Anterior cingulate cortex (tissue), 58 donors: ENCODE measurements around the gene CCNYL1.

Source experiments
- DNase-seq, 58 donors: peaks; one replicate each; lab custom pipeline; 2025; lab: John Stamatoyannopoulos, UW

Gene CCNYL1

DNA sequence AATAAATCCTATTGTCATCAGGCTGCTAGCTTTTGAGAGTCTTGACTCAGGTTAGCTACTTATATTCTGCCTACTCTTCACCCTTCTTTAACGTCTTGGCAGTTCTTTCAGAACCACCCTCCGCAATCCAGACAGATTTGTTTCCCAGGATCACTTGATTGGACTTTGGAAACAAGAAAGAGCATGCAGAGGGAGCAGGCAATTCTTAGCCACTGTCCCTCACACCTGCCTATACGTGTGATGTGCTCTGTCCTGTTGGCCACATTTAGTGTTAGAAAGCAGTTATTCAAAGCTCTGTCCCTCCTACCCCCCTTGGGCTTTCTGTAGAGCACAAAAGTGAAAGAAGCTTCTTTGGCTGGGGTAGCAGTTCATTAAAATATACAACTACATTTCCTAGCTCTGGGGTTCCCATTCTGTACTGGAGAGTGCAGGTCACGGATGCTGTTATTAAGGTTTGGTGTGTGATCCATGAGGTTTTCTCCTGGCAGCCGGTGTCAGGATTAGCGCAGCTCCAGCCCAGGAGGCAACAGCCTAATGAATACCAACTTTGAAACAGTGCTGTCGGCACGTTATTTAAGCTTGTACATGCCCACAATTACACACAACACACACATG, 52.0 kb downstream of the CCNYL1 start:
- no peak for DNase-seq

DNA sequence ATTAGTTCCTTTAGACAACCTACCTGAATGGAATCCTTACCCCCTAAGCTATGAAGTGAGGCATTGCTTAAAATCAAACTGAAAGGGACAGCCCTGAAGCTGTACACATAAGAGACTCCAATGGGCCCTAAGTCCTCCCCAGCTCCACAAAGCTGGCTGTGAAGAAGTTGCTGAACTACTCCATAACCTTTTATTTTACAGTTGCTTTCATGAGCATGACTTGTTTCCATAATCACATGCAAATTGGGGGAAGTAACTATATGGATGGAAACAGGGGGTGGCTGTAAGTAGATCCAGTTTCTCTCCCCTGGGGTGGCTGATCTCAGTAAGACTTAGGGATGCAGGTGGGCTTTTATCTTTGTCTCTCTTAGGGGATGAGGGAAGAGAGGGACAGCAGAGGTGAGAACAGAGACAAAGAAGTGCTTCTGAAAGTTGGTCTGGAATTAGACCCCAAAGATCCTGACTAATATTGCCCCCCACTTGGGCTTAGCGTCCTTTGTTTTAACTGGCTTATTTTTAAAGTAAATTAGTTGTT, 52.7 kb downstream of the CCNYL1 start:
- DNase-seq, result no peak

DNA sequence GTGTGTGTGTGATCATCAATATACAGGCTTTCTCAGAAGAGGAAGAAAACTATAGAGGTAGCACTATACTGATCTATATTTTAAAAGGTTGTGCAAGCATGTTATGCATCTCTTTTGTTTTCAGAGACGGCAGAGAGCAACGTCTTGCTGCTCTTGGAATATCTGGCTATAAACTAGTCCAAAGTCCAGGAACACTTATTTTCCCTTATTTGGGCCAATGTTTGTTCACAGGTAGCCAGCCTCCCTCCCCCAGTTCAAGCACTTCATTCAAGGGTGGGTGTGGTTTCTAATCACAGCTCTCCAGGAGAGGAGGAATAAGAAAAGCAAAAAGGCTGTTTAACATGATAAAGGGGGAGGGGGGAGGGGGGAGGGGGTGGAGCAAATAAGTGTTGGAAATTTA, 54.1 kb downstream of the CCNYL1 start:
- no peak for DNase-seq

GRCh38 chr2:207766041-207766551, 54.7 kb downstream of the CCNYL1 start:
- no peak for DNase-seq

DNA sequence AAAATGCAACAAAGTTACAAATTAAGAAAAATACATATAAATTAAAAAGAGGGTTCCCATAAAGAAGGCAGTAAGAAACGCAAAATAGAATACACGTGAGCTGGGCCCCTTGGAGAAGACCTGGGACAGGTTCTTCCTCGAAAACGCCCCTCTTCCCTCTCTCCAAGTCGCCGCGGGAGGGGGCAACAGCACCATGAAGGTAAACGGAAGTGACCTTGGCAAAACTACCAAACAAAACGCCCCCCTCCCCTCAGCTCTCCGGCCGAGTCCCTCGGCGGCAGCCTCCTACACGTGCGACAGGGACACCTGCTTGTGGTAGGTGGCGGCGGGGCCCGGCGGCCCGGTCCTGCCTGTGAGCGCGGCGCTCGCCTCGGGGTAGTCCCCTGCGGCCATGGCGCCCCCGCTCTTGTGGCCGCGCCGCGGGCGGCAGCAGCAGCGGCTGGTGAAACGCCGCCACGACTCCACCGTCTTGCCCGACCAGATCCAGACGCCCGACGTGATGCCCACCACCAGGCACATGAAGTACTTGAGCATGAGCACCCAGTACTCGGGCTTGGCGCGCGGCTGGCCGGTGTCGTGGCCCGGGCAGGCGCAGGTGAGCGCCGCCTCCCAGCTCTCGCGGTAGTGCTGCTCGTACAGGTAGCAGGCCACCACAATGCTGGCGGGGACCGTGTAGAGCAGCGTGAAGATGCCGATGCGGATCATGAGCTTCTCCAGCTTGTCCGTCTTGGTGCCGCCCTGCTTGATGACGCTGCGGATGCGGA, 55.4 kb downstream of the CCNYL1 start:
- peak in 1 of 58 donors; percentile 13 for DNase-seq

- DNase-seq, result peak in 7 of 58 donors; percentile 16 to 35 (median 24)
Observed at GRCh38 chr2:207767461-207768167, 56.2 kb downstream of the CCNYL1 start.

DNA sequence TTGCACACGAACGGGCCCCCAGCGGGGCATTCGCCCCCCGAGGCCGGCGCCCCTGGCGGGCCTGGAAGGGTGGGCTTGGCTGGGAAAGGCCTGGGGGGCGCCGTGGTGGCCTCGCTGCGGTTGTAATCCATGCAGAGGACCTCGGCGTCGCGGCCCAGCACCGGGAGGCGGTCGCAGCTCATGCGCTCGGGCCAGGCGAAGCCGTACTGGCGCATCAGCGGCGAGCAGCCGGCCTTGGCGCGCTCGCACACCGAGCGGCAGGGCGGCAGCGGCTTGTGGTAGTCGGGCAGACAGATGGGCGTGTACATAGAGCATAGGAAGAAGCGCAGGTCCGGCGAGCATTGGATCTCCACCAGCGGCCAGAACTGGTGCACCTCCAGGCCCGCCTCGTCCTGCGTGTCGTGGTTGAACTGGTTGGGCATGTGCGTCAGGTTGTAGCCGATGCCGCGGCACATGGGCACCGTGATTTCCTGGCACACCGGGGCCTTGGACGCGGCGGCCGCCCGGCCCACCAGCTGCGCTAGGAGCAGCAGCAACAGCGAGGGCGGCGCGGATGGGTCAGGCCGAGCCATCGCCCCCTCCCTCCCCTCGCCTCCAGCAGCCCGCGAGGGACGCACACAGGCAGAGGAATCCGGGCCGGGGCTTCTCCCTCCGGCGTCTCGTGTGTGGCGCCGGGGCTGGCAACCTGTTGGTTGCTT, 56.9 kb downstream of the CCNYL1 start:
- DNase-seq, result peak in 10 of 58 donors; percentile 16 to 51 (median 33)

GRCh38 chr2:207768866-207769596, 57.6 kb downstream of the CCNYL1 start:
- DNase-seq, result peak in 6 of 58 donors; percentile 36 to 59 (median 44)

- DNase-seq, result peak in 2 of 58 donors; percentile 4 to 23
Observed at GRCh38 chr2:207770602-207771404, 59.4 kb downstream of the CCNYL1 start.

- DNase-seq, result no peak
Observed at GRCh38 chr2:207771421-207771820, 60.0 kb downstream of the CCNYL1 start.

DNA sequence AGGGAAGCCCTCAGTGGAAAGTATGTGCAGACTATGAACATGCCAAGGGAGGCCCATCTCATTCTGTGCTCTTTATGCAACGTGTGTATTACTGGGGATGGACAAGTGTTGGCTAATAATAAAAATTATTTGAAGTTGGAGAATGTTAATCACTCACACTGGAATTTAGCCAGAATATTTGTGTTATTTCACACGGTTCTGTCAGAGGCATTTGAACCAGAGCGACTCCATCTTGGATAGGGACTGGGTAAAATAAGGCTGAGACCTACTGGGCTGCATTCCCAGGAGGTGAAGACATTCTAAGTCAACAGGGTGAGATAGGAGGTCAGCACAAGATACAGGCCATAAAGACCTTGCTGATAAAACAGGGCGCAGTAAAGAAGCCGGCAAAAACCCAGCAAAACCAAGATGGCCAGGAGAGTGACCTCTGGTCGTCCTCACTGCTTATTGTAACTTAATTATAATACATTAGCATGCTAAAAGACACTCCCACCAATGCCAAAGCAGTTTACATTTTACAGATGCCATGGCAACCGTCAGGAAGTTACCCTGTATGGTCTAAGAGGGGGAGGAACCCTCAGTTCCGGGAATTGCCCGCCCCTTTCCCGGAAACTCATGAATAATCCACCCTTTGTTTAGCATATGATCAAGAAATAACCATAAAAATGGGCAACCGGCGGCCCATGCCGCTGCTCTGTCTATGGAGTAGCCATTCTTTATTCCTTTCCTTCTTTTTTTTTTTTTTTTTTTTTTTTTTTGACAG, 60.8 kb downstream of the CCNYL1 start:
- peak in 1 of 58 donors; percentile 79 for DNase-seq

DNA sequence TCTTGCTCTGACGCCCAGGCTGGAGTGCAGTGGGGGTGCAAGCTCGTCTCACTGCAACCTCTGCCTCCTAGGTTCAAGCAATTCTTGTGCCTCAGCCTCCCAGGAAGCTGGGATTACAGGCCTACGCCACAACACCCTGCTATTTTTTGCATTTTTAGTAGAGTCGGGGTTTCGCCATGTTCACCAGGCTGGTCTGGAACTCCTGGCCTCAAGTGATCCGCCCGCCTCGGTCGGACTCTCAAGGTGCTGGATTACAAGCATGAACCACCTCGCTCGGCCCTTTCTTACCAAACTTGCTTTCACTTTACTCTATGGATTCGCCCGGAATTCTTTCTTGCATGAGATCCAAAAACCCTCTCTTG, 61.4 kb downstream of the CCNYL1 start:
- DNase-seq, result no peak

DNA sequence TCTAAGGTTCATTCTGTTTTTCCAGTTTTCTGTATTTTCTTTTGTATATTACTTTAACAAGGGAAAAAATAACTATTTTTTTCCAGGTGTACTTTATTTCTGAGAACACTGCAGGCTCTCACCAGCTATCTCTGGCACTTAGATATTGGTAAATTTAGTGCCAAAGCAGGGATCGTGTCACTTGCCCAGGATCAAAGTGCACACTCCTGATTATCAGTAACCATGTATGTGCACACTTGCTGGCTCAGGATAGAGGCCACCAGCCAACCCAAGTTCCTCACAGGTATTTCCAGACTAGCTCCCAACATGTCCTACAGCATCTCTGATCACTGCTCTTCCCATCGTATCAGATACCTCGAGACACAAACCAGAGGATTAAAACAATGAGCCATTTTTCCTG, 64.0 kb downstream of the CCNYL1 start:
- DNase-seq, result no peak

- no peak for DNase-seq
Observed at GRCh38 chr2:207777124-207777523, 65.7 kb downstream of the CCNYL1 start.

DNA sequence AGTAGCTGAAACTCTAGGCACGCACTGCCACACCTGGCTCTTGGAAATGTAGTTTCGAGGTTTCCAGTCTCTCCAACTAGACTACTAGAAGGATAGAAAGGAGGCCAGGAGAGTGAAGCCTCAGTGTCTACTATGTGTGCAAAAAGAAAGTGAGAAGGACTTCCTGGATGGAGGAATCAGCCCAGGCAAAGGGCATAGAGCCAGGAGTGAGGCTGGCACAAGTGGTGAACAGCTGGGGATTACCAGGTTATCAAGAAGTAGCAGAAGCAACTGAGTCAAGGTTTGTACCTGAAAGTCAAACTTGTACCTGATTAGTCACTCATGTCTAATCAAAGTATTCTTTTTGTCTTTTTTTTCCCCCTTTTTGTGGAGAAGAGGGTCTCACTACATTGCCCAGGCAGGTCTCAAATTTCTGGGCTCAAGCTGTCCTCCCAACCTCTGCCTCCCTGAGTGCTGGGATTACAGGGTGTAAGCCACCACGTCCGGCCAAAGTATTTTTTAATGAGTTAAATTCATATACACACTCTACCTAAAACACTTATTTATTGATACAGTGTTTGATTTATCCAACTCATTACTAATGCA, 67.0 kb downstream of the CCNYL1 start:
- no peak for DNase-seq

GRCh38 chr2:207779523-207779922, 68.1 kb downstream of the CCNYL1 start:
- no peak for DNase-seq

DNA sequence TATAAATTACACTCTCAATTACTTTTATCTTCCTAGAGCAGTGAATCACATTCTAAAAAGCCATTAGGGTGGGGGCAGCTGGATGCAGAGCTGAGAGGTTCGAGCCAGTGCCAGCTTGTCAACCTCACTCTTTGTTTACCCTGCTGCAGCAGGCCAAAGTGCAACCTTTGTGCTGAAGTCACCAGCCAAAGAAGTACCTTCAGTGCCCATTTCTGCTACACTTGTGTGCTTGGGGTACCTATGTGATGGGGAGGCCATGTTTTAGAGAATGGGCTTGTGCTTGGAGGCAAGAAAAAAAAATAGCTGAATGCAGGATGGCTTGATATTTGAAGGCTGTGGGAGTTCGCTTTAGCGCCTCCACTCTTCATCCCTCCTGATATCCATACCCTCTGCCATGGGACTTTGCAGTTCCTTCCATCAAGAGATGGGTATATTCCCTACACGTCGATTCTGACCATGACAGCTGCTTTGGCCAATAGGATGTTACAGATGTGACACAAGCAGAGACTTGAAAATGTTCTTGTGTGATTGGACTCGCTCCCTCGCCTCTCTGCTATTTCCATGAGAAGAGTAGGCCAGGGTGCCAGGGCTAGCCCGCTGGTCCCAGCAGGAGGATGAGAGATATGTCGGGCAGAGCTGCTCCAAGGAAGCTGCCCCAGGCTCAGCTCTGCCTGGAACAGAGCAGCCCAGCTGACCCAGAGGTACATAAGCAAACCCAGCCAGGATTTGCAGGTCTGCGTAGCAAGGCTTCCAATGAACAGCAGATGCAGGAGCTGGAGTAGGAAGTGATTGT, 71.0 kb downstream of the CCNYL1 start:
- no peak for DNase-seq
